GM19043 (cell line): ENCODE measurements around the gene PNMA1.
A peak's percentile ranks its signal among the peaks of the same experiment; 100 is the strongest.

Experiments used
- ATAC-seq: cut with Tn5 transposase; IDR thresholded peaks from one replicate; pipeline ENCODE4 v1.9.1; 2021; ENCODE audit warnings: low read depth; ENCODE audit not compliant: unreplicated experiment

PNMA1 gene

GRCh38 chr14:73751157-73751691 lies 37.0 kb upstream of the PNMA1 start:
- ATAC-seq = no peak

- no peak for ATAC-seq
Observed at GRCh38 chr14:73750531-73750901, 36.3 kb upstream of the PNMA1 start.

GRCh38 chr14:73749706-73750530 lies 35.7 kb upstream of the PNMA1 start:
- ATAC-seq = no peak

DNA sequence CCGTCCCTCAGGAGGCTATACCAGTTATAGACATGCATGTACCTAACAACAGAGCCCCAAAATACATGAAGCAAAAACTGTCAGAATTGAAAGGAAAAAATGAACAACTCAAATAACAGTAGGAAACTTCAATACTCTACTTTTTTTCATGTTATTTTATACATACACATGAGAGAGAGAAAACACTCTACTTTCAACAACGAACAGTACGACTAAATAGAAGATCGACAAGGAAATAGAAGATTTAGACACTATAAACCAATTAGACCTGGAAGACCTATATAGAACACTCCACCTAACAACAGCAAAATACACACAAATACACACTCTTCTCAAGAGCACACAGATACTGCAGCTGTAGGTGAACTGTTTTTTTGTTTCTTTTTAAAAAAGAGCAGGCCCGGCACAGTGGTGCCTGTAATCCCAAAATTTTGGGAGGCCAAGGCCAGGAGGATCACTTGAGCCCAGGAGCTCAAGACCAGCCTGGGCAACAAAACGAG lies 34.7 kb upstream of the PNMA1 start:
- no peak for ATAC-seq

DNA sequence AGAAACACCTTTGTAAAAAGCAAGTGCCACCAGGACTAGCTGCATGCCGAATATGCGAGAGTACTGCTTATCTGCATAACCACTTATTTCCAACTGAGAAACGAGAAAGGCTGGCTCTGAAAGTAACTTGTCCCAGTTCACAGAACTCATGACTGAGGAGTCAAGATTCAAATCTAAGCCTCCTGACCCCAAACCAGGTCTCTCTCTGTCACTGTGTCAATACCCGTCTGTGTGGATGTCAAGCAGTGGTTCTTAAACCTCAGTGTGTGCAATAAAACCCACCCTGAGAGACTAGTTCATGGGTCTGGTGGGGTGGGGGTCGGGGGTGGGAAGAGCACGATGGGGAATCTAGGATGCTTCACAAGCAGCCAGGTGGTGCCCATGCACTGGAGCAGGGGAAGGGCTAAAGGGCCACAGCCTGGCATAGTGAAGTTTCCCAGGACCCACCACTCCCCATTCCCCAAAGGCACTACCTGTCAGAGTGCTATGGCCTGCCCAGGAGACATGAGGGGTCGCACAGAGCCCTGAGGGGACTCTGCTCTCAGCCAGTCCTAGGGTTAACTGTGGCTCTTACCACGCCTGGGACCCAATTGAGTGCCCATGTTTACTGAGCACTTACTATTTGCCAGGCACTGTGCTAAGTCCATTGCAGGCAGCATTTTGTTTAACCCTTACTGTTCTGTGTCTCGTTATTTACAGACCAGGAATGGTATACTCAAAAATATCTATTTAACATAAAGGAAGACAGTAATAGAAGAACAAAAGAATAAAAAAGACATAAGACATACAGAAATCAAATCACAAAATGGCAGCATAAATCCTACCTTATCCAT lies 33.4 kb upstream of the PNMA1 start:
- ATAC-seq = no peak

DNA sequence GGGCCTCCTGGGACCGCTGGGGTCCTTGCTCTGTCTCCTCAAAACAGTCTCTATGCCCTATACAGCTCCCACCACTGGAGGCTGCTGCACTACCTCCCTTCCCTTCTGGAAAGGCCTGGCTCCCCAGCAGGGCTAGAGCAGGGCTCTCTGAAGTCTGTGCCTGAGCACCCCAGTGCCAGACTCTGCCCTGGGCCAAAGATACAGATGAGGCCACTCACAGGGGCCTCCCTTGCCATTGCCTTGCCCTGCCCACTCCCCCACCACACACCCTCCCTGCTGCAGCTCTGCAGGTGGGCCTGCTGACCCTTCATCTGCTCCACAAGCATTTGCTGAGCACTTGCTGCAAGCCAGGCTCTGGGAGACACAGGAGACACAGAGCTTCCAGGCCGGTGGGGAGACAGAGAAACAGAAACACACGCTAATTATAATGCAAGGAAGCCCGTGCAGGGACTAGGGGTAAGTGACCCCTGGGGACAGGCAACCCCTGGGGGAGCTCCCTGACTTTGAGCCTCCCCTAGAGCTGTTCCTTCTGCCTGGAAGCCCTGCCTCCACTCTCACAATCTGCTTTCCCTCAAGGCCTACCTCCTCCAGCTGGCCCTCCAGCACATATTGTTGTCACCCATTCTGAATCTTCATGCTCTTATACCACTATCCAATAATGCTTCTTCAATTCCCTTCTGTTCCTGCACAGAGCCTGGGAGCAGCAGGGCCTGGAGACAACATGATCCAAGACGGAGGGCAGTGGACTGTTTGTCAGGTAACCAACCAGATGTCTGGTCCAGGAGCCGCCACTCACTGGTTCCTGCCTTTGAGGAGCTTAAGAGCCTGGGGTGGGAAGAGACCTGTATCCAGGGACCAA lies 32.6 kb upstream of the PNMA1 start:
- ATAC-seq = no peak

GRCh38 chr14:73745571-73746519 lies 31.7 kb upstream of the PNMA1 start:
- ATAC-seq = no peak

DNA sequence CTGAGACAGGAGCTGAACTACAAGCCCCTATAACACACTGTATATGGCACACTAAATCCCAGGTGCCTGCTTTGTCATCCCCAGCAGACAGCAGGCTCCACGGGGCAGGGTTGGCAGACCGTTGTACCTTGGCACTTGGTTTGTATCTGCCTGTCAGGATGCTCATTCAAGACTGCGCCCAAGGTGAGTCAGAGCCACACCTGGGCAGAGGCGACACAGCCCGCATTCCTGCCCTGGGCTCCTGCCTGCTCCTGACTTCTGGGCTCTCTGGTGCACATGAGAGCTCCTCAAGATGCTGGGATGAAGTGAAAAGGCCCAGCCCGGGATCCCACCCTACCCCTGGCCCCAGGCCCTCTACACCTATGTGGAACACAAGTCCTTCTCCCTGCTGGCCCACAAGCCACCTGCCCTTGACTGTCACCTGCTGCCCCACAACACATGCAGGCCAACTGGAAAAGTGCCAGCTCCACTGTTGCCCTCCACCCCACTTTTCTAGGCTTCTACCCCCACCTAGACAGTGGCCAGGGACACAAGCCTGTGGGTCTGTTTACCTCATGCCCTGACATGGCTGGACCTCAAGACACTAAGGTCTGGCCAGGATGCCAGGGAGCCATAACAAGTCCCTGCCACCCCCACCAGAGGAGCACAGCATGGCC lies 30.8 kb upstream of the PNMA1 start:
- ATAC-seq = no peak

DNA sequence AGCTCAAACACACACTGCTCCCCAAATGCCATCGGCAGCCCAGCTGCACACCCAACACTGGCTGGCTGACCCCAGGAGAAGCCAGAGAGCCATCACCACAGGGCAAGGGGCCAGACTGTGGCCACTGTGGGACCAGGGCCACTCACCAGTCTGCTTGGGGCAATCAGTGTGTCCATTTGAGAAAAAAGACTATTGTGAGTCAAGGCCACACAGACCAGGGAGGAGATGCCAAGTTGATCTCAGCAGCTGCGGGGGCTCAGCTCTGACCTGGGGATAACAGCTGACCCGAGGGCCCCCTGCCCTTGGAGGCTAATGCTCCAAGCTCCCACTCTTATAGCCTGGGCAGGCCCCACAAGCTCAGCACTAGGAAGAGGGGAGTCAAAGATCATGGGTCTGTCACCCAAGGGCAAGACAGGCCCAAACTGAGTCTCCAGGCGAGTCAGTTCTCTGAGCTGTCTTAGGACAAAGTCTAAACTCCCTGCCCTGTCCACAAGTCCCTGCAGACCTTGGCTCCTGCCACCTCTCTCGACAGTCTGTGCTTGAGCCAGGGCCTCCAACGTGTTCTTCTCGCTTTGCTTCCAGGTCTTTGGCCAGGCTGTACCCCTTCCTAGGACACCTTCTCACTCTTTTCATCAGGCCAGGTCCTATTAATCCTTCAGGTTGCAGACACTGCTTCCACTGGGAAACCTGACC lies 30.1 kb upstream of the PNMA1 start:
- no peak for ATAC-seq

DNA sequence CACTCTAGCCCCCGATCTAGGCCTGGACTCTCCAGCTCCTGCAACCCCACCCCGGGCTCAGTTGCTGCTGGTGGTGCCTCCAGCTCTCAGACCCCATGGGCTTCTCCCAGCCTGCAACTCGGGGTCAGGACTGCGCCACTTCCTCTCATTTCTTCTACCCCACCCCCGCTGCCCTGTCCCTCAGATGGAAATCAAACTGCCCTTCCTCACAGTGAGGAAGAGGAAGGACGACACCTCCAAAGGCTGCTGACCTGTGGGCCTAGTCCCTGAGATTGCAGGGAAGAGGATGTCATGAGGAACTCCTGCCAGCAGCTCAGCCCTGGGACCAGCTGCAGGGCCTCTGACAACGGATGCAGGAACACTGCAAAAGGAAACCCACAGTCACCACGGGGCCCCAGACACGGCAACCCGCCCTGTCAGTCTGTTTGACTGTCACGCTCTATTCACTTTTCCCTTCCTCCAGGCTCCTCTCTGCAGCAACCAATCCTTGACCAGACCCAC lies 29.3 kb upstream of the PNMA1 start:
- ATAC-seq = peak; percentile 46

DNA sequence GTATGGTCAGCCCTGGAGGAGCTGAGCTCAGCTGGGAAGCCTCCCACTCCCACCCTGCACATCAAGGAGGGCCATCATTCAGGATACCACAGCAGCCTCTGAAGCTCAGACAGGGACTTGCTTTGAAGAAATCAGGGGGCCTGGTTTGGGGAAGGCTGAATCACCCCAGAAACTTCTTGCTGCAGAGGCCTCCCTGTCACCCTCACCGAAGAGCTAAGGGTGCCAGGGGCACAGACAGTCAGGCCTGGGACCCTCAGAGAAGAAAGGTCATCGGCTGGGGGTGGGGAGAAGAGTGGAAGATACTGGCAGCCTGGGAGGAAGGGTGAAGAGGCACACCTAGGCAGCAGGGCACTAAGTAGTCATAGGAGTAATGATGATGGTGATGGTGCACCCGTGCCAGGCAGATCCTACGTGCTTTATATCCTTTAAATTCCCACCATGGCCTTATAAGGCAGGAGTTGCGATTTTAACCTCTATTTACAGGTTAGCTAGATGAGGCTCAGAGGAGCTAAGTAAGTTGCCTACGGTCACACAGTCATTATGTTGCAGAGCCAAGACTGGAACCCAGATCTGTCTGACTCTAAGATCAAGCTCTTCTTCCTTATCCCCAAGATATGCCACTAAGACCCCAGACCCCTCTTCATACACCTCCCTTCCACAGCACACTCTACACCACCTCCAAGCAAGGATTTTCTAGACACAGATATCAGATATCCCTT lies 28.5 kb upstream of the PNMA1 start:
- no peak for ATAC-seq

- no peak for ATAC-seq
Observed at GRCh38 chr14:73741876-73742519, 27.8 kb upstream of the PNMA1 start.

GRCh38 chr14:73741386-73741875 lies 27.2 kb upstream of the PNMA1 start:
- peak; percentile 42 for ATAC-seq

DNA sequence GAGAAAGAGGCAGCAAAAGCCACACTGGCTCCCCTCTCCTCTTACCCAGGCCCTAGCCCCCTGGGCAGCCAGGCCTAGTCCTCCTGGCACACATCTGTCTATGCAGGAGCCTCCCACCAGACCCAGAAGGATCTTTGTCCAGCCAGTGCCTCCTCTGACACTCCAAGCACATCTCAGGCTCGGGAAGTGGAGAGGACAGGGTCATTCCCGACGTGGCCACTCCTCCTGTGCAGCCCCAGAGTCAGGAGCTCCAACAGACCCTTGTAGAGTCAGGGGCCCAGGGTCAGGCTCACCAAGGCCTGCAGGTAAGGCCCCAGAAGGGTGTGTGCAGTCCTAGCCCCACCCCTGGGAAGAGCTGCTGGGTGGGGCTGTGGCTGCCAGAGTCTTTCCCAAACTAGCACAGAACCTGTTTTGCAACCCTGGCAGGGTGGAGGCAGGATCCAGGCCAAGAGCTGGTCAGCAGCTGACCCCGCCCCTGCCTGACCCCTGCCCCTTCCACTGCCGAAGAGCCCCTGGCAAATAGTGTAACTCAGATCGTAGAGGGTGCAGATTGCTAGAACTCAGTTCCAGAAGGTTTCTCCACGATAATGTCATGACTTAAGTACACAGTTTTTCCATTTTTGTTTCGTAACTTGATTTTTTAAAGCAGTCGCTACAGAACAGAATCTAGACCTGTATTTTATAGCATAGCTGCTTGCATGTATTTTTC lies 26.6 kb upstream of the PNMA1 start:
- no peak for ATAC-seq

DNA sequence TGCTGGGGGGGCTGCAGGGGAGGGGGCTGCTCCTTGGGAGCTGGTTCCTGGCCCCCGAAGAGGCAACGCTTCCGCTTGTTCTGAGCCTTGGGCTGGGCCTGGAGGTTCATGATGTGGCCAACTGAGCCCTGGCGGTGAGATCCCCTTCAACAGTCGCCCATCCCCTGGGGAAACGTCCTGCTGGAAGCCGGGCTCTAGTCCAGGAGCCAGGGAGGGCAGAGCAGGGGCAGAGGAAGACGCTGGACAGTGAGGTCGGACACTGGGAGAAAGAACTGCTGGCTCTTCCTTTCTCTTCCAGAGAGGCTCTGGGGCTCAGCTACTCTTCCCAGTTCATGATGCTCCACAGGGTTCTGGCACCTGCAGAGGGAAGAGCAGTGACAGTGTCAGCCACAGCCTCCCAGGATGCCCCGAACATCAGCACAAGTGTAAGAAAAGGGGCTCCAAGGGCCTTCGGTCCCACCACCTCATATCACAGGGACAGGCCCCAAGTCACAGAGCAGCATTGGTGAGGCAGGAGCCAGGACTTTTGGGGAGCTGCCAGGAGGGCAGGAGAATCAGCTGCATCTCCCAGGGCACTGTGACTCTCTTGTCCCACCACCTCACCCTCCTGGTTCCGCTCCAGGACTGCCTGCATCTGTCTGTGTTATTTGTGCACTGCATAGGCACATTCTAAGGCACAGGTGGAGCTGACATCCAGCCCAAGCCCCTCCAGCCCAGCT lies 25.9 kb upstream of the PNMA1 start:
- ATAC-seq = no peak
